ENCODE results near the gene OLA1.
A peak's percentile ranks its signal among the peaks of the same experiment; 100 is the strongest.
"Not testable (repeated sequence)": the region's sequence is repeated elsewhere in the genome, so short reads cannot be mapped to it uniquely, and the experiment has no call there.

Gene OLA1

DNA sequence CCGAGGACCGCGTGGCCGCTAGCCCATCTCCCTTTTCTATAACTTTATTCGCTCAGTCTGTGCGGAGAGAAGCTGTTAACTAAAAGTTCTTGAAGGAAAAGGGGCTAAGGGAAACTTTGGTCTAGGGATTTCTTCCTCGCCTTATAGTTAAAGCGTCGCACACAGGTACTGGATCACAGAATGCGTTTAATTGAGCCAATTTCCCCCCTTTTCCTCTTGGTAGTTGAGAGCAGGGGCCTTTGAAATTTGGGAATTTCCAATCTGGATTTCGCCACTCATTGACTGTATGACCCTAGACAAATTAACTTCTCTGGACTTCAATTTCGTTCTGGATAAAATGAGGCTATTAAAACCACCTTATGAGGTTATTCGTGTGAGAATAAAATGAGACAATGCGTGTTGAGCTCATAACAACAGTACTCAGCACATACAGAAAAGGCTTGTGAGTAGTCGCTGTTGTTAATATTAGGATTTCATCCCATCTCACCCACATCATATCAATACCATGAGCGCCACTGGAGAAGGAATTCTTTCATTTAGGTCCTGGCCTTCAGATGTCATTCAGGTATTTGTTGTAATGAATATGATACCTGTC, 763 bp upstream of the OLA1 start:
- no peaks in the 10 kb centered on the region for H3K9me3 ChIP-seq (ENCODE audit: control insufficient read depth, insufficient read depth, low read length)
- WGBS (ENCODE audit: insufficient coverage, insufficient read length): no CpG with 5 or more reads among the region's 16 CpGs
- no peaks in the 10 kb centered on the region for H3K36me3 ChIP-seq (ENCODE audit: control insufficient read depth, insufficient read depth, low read length)
- H3K27ac ChIP-seq (ENCODE audit: low read length): no peak overlapping the region
- H3K27me3 ChIP-seq (ENCODE audit: control insufficient read depth, insufficient read depth, low read length): no peaks in the 10 kb centered on the region
- H3K4me1 ChIP-seq (ENCODE audit: control insufficient read depth, insufficient read depth, low read length): no peaks in the 10 kb centered on the region
- no peak for DNase-seq (ENCODE audit: low read depth, low spot score)
- H3K4me3 ChIP-seq (ENCODE audit: low read length): peak overlapping the region; percentile 32; the same call in 1 of the 2 replicates

DNA sequence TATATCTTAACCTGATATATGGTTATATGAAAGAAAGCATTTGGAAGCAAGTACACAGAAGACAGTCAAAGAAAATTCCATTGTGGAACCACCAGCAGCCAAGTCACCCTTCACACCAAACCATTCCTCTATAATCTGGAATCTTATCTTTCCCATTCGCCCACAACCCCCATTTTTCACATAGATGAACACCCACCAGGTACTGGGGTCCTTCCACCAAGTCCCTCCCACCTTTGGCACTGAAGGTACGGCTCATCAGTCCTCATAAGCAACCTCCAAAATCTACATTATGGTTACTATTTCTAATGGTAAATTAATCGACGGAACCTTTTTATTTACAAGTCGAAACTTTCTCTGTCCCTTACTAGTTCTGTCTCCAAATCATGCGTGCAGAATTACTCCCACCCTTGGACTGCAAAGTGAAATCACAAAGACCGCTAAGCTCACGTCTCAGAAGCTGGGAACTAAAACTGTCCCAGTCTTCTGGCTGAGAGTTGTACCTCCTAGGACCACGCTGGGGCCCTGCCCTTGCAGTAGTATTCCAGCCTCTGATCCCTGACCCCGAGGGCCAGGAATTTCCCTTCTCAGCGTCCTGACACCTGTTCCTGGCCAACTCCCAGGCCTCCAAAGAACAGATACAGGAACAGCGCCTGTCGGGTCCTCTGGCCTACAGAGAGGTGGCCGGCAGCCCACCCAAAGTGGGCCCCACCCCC, 702 bp downstream of the OLA1 start:
- no peak for DNase-seq (ENCODE audit: low read depth, low spot score)
- Histone ChIP-seq H3K9me3 (ENCODE audit: control insufficient read depth, insufficient read depth, low read length) (no peaks in the 10 kb centered on the region), H3K27ac (ENCODE audit: low read length) (no peak overlapping the region), H3K36me3 (ENCODE audit: control insufficient read depth, insufficient read depth, low read length) (no peaks in the 10 kb centered on the region), H3K4me1 (ENCODE audit: control insufficient read depth, insufficient read depth, low read length) (no peaks in the 10 kb centered on the region), H3K4me3 (ENCODE audit: low read length) (peak overlapping the region; percentile 58), H3K27me3 (ENCODE audit: control insufficient read depth, insufficient read depth, low read length) (no peaks in the 10 kb centered on the region)
- no CpG with 5 or more reads among the region's 14 CpGs for WGBS (ENCODE audit: insufficient coverage, insufficient read length)

DNA sequence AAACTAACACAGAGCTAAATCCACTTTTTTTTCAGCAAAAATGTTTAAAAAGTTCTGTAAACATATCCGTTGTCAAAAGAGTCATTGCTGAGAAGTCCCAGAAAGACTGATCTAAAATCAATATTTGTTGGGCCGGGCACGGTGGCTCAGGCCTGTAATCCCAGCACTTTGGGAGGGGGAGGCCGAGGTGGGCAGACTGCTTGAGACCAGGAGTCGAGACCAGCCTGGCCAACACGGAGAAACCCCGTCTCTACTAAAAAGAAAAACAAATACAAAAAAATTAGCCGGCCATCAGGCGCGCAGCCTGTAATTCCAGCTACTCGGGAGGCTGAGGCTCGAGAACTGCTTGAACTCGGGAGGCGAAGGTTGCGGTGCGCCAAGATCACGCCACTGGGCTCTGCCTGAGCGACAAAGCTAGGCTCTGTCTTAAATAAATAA, 1.4 kb downstream of the OLA1 start:
- no peak overlapping the region for H3K4me3 ChIP-seq (ENCODE audit: low read length)
- WGBS (ENCODE audit: insufficient coverage, insufficient read length): no CpG with 5 or more reads among the region's 18 CpGs
- H3K36me3 ChIP-seq (ENCODE audit: control insufficient read depth, insufficient read depth, low read length): no peaks in the 10 kb centered on the region
- no peaks in the 10 kb centered on the region for H3K4me1 ChIP-seq (ENCODE audit: control insufficient read depth, insufficient read depth, low read length)
- no peaks in the 10 kb centered on the region for H3K9me3 ChIP-seq (ENCODE audit: control insufficient read depth, insufficient read depth, low read length)
- no peak for DNase-seq (ENCODE audit: low read depth, low spot score)
- no peak overlapping the region for H3K27ac ChIP-seq (ENCODE audit: low read length)
- no peaks in the 10 kb centered on the region for H3K27me3 ChIP-seq (ENCODE audit: control insufficient read depth, insufficient read depth, low read length)

DNA sequence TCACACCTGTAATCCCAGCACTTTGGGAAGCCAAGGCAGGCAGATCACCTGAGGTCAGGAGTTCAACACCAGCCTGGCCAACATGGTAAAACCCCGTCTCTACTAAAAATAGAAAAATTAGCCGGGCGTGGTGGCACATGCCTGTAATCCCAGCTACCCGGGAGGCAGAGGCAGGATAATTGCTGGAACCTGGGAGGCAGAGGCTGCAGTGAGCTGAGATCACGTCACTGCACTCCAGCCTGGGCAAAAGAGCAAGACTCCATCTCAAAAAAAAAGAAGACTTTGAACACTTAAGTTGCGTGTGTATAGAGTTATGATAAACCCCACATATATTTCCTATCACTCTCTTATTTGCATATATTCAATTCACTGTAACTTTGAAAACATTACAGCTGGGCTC, 2.7 kb downstream of the OLA1 start:
- H3K4me3 ChIP-seq (ENCODE audit: low read length); H3K4me1 ChIP-seq (ENCODE audit: control insufficient read depth, insufficient read depth, low read length); H3K9me3 ChIP-seq (ENCODE audit: control insufficient read depth, insufficient read depth, low read length); DNase-seq (ENCODE audit: low read depth, low spot score); H3K27me3 ChIP-seq (ENCODE audit: control insufficient read depth, insufficient read depth, low read length); H3K36me3 ChIP-seq (ENCODE audit: control insufficient read depth, insufficient read depth, low read length); H3K27ac ChIP-seq (ENCODE audit: low read length): not testable (repeated sequence)
- no CpG with 5 or more reads among the region's 6 CpGs for WGBS (ENCODE audit: insufficient coverage, insufficient read length)

DNA sequence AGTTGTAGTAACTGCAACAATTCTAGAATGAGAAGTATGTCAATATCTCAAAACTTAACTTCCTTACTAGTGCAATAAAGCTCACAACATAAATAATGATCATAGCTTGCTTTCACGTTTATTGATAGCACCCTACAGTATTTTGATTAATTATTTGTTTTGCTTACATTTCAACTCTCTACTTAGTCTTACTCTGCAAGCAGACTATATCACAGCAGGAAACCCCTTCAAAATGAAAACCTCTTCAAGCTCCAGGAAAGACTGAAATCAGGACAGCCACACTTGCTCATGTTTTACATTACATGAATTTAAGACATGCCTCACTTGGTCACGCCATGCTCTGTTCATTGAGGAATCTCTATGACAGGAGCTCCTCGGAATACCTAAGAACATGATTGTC, 3.3 kb downstream of the OLA1 start:
- H3K36me3 ChIP-seq (ENCODE audit: control insufficient read depth, insufficient read depth, low read length): no peaks in the 10 kb centered on the region
- no peaks in the 10 kb centered on the region for H3K9me3 ChIP-seq (ENCODE audit: control insufficient read depth, insufficient read depth, low read length)
- WGBS (ENCODE audit: insufficient coverage, insufficient read length): no CpG with 5 or more reads among the region's 3 CpGs

DNA sequence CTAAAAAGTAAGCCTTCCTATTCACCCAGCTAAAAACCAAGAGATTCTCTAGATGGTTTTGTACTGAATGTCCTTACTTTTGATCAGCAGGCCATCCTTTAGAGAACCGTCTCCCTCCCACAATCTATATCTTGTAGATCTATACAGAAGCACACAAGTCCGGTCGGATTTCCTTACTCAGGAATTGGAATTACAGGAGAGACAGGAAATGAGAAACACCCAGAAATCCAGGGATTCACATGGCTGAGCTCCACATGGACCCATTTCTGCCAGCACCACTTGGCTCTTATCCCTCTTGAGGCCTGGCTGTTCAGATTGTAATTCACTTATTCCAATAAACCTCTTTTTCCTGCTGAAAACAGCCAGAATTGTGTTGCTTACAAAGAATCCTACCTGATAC, 4.5 kb downstream of the OLA1 start:
- Histone ChIP-seq H3K4me1 (ENCODE audit: control insufficient read depth, insufficient read depth, low read length) (no peaks in the 10 kb centered on the region), H3K9me3 (ENCODE audit: control insufficient read depth, insufficient read depth, low read length) (no peaks in the 10 kb centered on the region), H3K36me3 (ENCODE audit: control insufficient read depth, insufficient read depth, low read length) (no peaks in the 10 kb centered on the region), H3K27me3 (ENCODE audit: control insufficient read depth, insufficient read depth, low read length) (no peaks in the 10 kb centered on the region), H3K4me3 (ENCODE audit: low read length) (no peak overlapping the region), H3K27ac (ENCODE audit: low read length) (no peak overlapping the region)
- no peak for DNase-seq (ENCODE audit: low read depth, low spot score)
- no CpG with 5 or more reads among the region's 3 CpGs for WGBS (ENCODE audit: insufficient coverage, insufficient read length)

More for the DNA sequence above, 3.3 kb downstream of the OLA1 start:
- H3K4me3 ChIP-seq (ENCODE audit: low read length): no peak overlapping the region
- DNase-seq (ENCODE audit: low read depth, low spot score): no peak
- H3K27ac ChIP-seq (ENCODE audit: low read length): no peak overlapping the region
- H3K4me1 ChIP-seq (ENCODE audit: control insufficient read depth, insufficient read depth, low read length): no peaks in the 10 kb centered on the region
- H3K27me3 ChIP-seq (ENCODE audit: control insufficient read depth, insufficient read depth, low read length): no peaks in the 10 kb centered on the region

DNA sequence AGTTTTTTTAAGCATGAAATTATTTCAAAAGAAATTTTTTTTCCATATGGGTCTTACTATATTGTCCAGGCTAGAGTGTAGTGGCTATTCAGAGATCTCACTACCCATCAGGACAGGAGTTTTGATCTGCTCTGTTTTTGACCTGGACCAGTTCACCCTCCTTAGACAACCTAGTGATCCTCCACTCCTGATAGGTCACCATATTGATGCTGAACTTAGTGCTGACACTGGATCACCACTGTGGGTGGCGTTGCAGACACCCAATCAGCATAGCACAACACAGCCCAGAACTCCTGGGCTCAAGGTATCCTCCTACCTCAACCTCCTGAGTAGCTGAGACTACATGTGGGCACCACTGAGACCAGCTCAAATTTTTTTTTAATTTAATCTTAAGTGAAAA, 8.2 kb downstream of the OLA1 start:
- no peaks in the 10 kb centered on the region for H3K4me1 ChIP-seq (ENCODE audit: control insufficient read depth, insufficient read depth, low read length)
- H3K4me3 ChIP-seq (ENCODE audit: low read length): no peak overlapping the region
- DNase-seq (ENCODE audit: low read depth, low spot score): no peak
- no peak overlapping the region for H3K27ac ChIP-seq (ENCODE audit: low read length)
- no peaks in the 10 kb centered on the region for H3K36me3 ChIP-seq (ENCODE audit: control insufficient read depth, insufficient read depth, low read length)
- WGBS (ENCODE audit: insufficient coverage, insufficient read length): no CpG with 5 or more reads among the region's 1 CpG
- H3K9me3 ChIP-seq (ENCODE audit: control insufficient read depth, insufficient read depth, low read length): no peaks in the 10 kb centered on the region
- H3K27me3 ChIP-seq (ENCODE audit: control insufficient read depth, insufficient read depth, low read length): no peaks in the 10 kb centered on the region

DNA sequence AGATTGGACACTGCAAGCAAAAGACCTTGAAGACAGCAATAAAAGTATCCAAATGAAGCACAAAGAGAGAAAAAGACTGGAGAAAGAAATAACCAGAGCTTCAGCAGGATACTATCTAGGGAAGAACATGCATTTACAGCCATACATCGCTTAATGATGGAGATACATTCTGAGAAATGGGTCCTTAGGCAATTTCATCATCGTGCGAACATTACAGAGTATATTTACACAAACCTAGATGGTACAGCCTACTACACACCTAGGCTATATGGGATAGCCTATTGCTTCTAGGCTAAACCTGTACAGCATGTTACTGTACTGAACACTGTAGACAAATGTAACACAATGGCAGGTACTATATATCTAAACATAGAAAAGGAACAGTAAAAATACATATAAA, 11.9 kb downstream of the OLA1 start:
- Histone ChIP-seq H3K36me3 (ENCODE audit: control insufficient read depth, insufficient read depth, low read length) (no peaks in the 10 kb centered on the region), H3K9me3 (ENCODE audit: control insufficient read depth, insufficient read depth, low read length) (no peaks in the 10 kb centered on the region), H3K4me3 (ENCODE audit: low read length) (no peak overlapping the region), H3K4me1 (ENCODE audit: control insufficient read depth, insufficient read depth, low read length) (no peaks in the 10 kb centered on the region), H3K27ac (ENCODE audit: low read length) (no peak overlapping the region), H3K27me3 (ENCODE audit: control insufficient read depth, insufficient read depth, low read length) (no peaks in the 10 kb centered on the region)
- WGBS (ENCODE audit: insufficient coverage, insufficient read length): no CpG with 5 or more reads among the region's 3 CpGs
- no peak for DNase-seq (ENCODE audit: low read depth, low spot score)

DNA sequence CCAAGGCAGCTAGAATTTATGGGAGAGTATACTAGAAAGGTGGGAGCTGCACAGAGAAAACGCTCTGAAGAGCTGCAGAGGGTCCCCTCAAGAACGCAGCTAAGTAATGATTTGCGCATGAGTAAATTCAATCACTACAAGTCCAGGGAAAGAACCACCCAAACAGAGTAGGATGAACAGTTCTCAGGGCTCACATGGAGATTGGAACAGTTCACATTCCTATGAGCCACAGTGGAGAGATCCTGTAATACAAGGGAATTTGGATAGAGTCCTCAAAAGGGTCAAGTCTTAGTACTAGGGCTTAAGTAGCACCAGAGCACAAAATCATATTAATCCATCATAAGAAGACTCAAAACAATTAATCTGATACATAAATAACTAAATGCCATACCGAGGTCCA, 12.7 kb downstream of the OLA1 start:
- H3K27ac ChIP-seq (ENCODE audit: low read length): no peak overlapping the region
- no peak for DNase-seq (ENCODE audit: low read depth, low spot score)
- no peaks in the 10 kb centered on the region for H3K4me1 ChIP-seq (ENCODE audit: control insufficient read depth, insufficient read depth, low read length)
- H3K9me3 ChIP-seq (ENCODE audit: control insufficient read depth, insufficient read depth, low read length): no peaks in the 10 kb centered on the region
- H3K36me3 ChIP-seq (ENCODE audit: control insufficient read depth, insufficient read depth, low read length): no peaks in the 10 kb centered on the region
- H3K4me3 ChIP-seq (ENCODE audit: low read length): no peak overlapping the region
- WGBS (ENCODE audit: insufficient coverage, insufficient read length): no CpG with 5 or more reads among the region's 4 CpGs
- no peaks in the 10 kb centered on the region for H3K27me3 ChIP-seq (ENCODE audit: control insufficient read depth, insufficient read depth, low read length)

DNA sequence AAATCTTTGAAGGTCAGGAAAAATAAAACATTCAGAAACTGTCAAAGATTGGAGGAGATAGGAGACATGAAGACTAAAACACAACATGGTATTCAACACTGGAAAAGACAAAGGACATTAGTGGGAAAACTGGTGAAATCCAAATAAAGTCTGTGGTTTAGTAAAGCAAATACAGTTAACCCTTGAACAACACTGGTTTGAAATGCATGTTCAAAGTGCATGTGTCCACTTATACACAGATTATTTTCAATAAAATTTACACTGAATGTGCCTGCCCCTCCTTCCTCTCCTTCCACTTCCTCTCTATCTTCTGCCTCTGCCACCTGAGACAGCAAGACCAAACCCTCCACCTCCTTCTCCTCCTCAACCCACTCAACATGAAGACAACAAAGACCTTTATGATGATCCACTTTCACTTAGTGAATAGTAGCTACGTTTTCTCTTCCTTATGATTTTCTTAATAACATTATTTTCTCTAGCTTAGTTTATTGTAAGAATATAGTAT, 14.5 kb downstream of the OLA1 start:
- H3K27me3 ChIP-seq (ENCODE audit: control insufficient read depth, insufficient read depth, low read length): no peaks in the 10 kb centered on the region
- no peak overlapping the region for H3K27ac ChIP-seq (ENCODE audit: low read length)
- no peaks in the 10 kb centered on the region for H3K36me3 ChIP-seq (ENCODE audit: control insufficient read depth, insufficient read depth, low read length)
- DNase-seq (ENCODE audit: low read depth, low spot score): no peak
- no peak overlapping the region for H3K4me3 ChIP-seq (ENCODE audit: low read length)
- WGBS (ENCODE audit: insufficient coverage, insufficient read length): no CpG with 5 or more reads among the region's 1 CpG
- H3K4me1 ChIP-seq (ENCODE audit: control insufficient read depth, insufficient read depth, low read length): no peaks in the 10 kb centered on the region
- no peaks in the 10 kb centered on the region for H3K9me3 ChIP-seq (ENCODE audit: control insufficient read depth, insufficient read depth, low read length)

DNA sequence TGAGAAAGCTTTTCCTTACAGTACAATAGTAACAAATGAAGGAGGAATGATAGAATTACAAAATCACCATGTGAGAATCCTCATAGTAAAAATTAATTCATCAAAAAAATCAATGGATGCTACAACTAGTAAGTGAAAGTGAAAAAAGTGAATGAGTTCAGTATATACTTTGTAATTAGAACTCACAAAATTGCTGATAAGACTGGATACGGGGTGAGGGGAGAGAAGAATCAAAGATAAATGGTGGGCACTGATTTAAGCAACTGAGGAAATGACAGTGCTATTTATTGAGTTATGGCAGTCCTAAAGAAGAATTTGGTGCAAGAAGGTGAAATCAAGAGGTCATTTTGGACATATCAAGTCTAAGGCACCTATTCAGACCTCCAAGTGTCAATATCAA, 20.6 kb downstream of the OLA1 start:
- H3K27ac ChIP-seq (ENCODE audit: low read length): no peak overlapping the region
- H3K4me3 ChIP-seq (ENCODE audit: low read length): no peak overlapping the region
- H3K27me3 ChIP-seq (ENCODE audit: control insufficient read depth, insufficient read depth, low read length): no peaks in the 10 kb centered on the region
- H3K4me1 ChIP-seq (ENCODE audit: control insufficient read depth, insufficient read depth, low read length): no peaks in the 10 kb centered on the region
- H3K9me3 ChIP-seq (ENCODE audit: control insufficient read depth, insufficient read depth, low read length): no peaks in the 10 kb centered on the region
- no peaks in the 10 kb centered on the region for H3K36me3 ChIP-seq (ENCODE audit: control insufficient read depth, insufficient read depth, low read length)
- no peak for DNase-seq (ENCODE audit: low read depth, low spot score)
- WGBS (ENCODE audit: insufficient coverage, insufficient read length): no CpG with 5 or more reads among the region's 1 CpG
